Right lobe of liver (tissue), 6 donors: ENCODE measurements around the gene MAPRE2. TPM values are rescaled to one million over a fixed set of nuclear protein-coding genes. Genes with fewer than 3 reads are reported as not detected.

Source experiments
- ATAC-seq, 4 donors: fragments of 200-7000 bp; cut with Tn5 transposase; one replicate each; pipeline ENCODE4 v1.9.1; 2020; ENCODE audit warnings: mild to moderate bottlenecking in 4 of 4, moderate library complexity in 4 of 4
- DNase-seq, 3 donors: peaks; one replicate each; pipeline ENCODE4 v3.0.0-alpha.2; 2020
- H3K27ac ChIP-seq, 3 donors: fragments of 200-600 bp; one replicate each; pipeline ENCODE4 v1.8.0; 2022
- H3K27me3 ChIP-seq, 2 donors: fragments of 200-600 bp; one replicate each; pipeline ENCODE4 v1.8.0; 2022
- H3K36me3 ChIP-seq, 4 donors: fragments of 200-600 bp; sonication (generic) in 1 of 4; one replicate each; pipeline versions ENCODE4 v1.5.1 to v1.8.0; 2017 to 2022; ENCODE audit warnings: control low read depth in 1 of 4
- H3K4me1 ChIP-seq, 4 donors: fragments of 200-600 bp; sonication (generic) in 1 of 4; one replicate each; pipeline versions ENCODE4 v1.5.1 to v1.8.0; 2017 to 2022; ENCODE audit warnings: control low read depth in 1 of 4
- H3K4me3 ChIP-seq, 3 donors: fragments of 200-600 bp; one replicate each; pipeline ENCODE4 v1.8.0; 2022
- H3K9me3 ChIP-seq, 4 donors: fragments of 200-600 bp; sonication (generic) in 1 of 4; one replicate each; pipeline versions ENCODE4 v1.5.1 to v1.8.0; 2017 to 2022; ENCODE audit warnings: control low read depth in 1 of 4
- CTCF ChIP-seq, 4 donors: fragments of 200-600 bp in 3 of 4; fragments of 450-650 bp in 1 of 4; IDR thresholded peaks; one replicate each; pipeline versions ENCODE4 v1.5.1 to v1.8.0; 2016 to 2022; ENCODE audit warnings: antibody characterized with exemption in 4 of 4, mild to moderate bottlenecking in 2 of 4
- POLR2A ChIP-seq: fragments of 450-650 bp; IDR thresholded peaks from one replicate; pipeline ENCODE4 v1.6.1; 2017; ENCODE audit warnings: antibody characterized with exemption, mild to moderate bottlenecking
- WGBS: methylation state at CpG from one replicate; pipeline ENCODE4 v1.1.6; 2018; ENCODE audit warnings: low coverage, low lambda C conversion rate; ENCODE audit not compliant: insufficient coverage; ENCODE audit errors: missing lambda C conversion rate; 5-methylcytosine and 5-hydroxymethylcytosine counted together
- intact Hi-C, 2 donors: fragments of 100-400 bp; cut with DNase I; formaldehyde crosslinking; loops; one replicate each; pipeline versions ENCODE4 v1.11.2 to v1.14.1; 2022
- total RNA-seq, 6 experiments: library from RNA; depleted of rRNA in 2 of 6; stranded (reverse); fragments of >200 nt in 2 of 6; fragmentation: NEBNext Ultra II Directional in 3 of 6; extraction: Animal tissue kit (Norgen Biotek cat#: 25700) in 3 of 6; gene quantifications; one replicate each; pipeline versions ENCODE4 v1.1.0 to v1.2.4, GENCODE V29; 2016 to 2023
- donor health status: DM: no; HTN: yes; CAD: no.
- donor health status: DM: no; HTN: no; CAD: no.
- donor health status: DM: no; HTN: no; CAD: no.
- donor health status: DM: no; HTN: yes; CAD: no.
- donor health status: DM: no; HTN: yes; CAD: no.

Gene MAPRE2
- total RNA-seq, 6 experiments from 2014 or later, result 17.0 to 25.9 (median 21.5) TPM

GRCh38 chr18:35134791-35135531 is 93.7 kb downstream of the MAPRE2 start:
- intact Hi-C loops, result loop anchor here in 1 of 2 donors (10.0 kb wide), 1 partner anchor 130 kb away; no protein-coding TSS in a partner anchor
- TF ChIP-seq CTCF (IDR thresholded peaks at IDR 0.05) (no peak), POLR2A (no peak)
- no peak for DNase-seq

GRCh38 chr18:35136248-35136647 is 95.0 kb downstream of the MAPRE2 start:
- no peak for TF ChIP-seq CTCF (IDR thresholded peaks at IDR 0.05)
- TF ChIP-seq POLR2A, result no peak
- H3K4me1 ChIP-seq, result peaks cover 0 to 7% (median 1%) of the 10 kb centered on the region in 4 donors
- H3K9me3 ChIP-seq, result no peaks in the 10 kb centered on the region
- ATAC-seq, result no peak
- H3K27me3 ChIP-seq, result no peaks in the 10 kb centered on the region
- DNase-seq, result no peak
- H3K4me3 ChIP-seq, result no peak overlapping the region
- intact Hi-C loops, result loop anchor here in 1 of 2 donors (10.0 kb wide), 1 partner anchor 131 kb away; no protein-coding TSS in a partner anchor
- WGBS, result 96% methylated on average over 3 of the region's 3 CpGs
- H3K36me3 ChIP-seq, result peaks cover 0 to 29% (median 0%) of the 10 kb centered on the region in 4 donors
- no peak overlapping the region for H3K27ac ChIP-seq

More at GRCh38 chr18:35134791-35135531, 93.7 kb downstream of the MAPRE2 start:
- 93% methylated on average over 3 of the region's 4 CpGs for WGBS
- Histone ChIP-seq H3K4me1 (peaks cover 0 to 7% (median 1%) of the 10 kb centered on the region in 4 donors), H3K36me3 (peaks cover 0 to 25% (median 0%) of the 10 kb centered on the region in 4 donors), H3K27ac (no peak overlapping the region), H3K9me3 (no peaks in the 10 kb centered on the region), H3K27me3 (no peaks in the 10 kb centered on the region), H3K4me3 (no peak overlapping the region)
- no peak for ATAC-seq

GRCh38 chr18:35136885-35137284 is 95.7 kb downstream of the MAPRE2 start:
- Histone ChIP-seq H3K4me1 (peaks cover 0 to 6% (median 1%) of the 10 kb centered on the region in 4 donors), H3K9me3 (no peaks in the 10 kb centered on the region), H3K36me3 (peaks cover 0 to 29% (median 0%) of the 10 kb centered on the region in 4 donors), H3K27ac (no peak overlapping the region), H3K4me3 (no peak overlapping the region), H3K27me3 (no peaks in the 10 kb centered on the region)
- ATAC-seq (no peak), DNase-seq (no peak)
- 90% methylated on average over 2 of the region's 2 CpGs for WGBS
- intact Hi-C loops, result loop anchor here in 1 of 2 donors (10.0 kb wide), 1 partner anchor 132 kb away; no protein-coding TSS in a partner anchor
- TF ChIP-seq POLR2A (no peak), CTCF (IDR thresholded peaks at IDR 0.05) (no peak)

GRCh38 chr18:35137632-35138031 is 96.4 kb downstream of the MAPRE2 start:
- Histone ChIP-seq H3K27me3 (no peaks in the 10 kb centered on the region), H3K4me3 (no peak overlapping the region), H3K9me3 (no peaks in the 10 kb centered on the region), H3K36me3 (peaks cover 0 to 29% (median 0%) of the 10 kb centered on the region in 4 donors), H3K4me1 (no peaks in the 10 kb centered on the region), H3K27ac (no peak overlapping the region)
- DNase-seq (no peak), ATAC-seq (no peak)
- WGBS, result 97% methylated on average over 3 of the region's 10 CpGs
- TF ChIP-seq POLR2A, result no peak
- no peak for TF ChIP-seq CTCF (IDR thresholded peaks at IDR 0.05)
- intact Hi-C loops, result loop anchor here in 1 of 2 donors (10.0 kb wide), 1 partner anchor 133 kb away; no protein-coding TSS in a partner anchor
